A673 (cell line): ENCODE data around the gene SEMA3A.

Experiments
- EZH2 ChIP-seq: fragments of 200-600 bp; sonication (generic); IDR thresholded peaks from 2 replicates; pipeline ENCODE4 v1.6.1; 2017; ENCODE audit warnings: borderline replicate concordance, low read depth, mild to moderate bottlenecking, mixed read lengths, antibody characterized with exemption, low read length; ENCODE audit not compliant: poor library complexity, severe bottlenecking
- TF ChIP-seq, protein P1 (sequence below): fragments of 300-800, 200-600 bp; sonication (generic); conservative IDR thresholded peaks from 2 replicates; pipeline ENCODE4 v1.5.1; 2017; ENCODE audit warnings: low read depth, mild to moderate bottlenecking, antibody characterized with exemption, low read length, moderate library complexity, mixed read lengths

- TF ChIP-seq, protein P1, sequence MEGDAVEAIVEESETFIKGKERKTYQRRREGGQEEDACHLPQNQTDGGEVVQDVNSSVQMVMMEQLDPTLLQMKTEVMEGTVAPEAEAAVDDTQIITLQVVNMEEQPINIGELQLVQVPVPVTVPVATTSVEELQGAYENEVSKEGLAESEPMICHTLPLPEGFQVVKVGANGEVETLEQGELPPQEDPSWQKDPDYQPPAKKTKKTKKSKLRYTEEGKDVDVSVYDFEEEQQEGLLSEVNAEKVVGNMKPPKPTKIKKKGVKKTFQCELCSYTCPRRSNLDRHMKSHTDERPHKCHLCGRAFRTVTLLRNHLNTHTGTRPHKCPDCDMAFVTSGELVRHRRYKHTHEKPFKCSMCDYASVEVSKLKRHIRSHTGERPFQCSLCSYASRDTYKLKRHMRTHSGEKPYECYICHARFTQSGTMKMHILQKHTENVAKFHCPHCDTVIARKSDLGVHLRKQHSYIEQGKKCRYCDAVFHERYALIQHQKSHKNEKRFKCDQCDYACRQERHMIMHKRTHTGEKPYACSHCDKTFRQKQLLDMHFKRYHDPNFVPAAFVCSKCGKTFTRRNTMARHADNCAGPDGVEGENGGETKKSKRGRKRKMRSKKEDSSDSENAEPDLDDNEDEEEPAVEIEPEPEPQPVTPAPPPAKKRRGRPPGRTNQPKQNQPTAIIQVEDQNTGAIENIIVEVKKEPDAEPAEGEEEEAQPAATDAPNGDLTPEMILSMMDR = no peak
- TF ChIP-seq EZH2 = no peak
These were observed 211.0 kb downstream of the SEMA3A start for GRCh38 chr7:83983606-83984005.
